Keratinocyte (primary cell): Measurements from ENCODE around the gene SLC25A39.

Experiments used
- CTCF ChIP-seq, 3 experiments: IDR thresholded peaks in 1 of 3; conservative IDR thresholded peaks in 1 of 3; optimal IDR thresholded peaks in 1 of 3; 2 replicates in 2 of 3; 3 replicates in 1 of 3; pipeline versions ENCODE3 to v1.5.1; 2011; ENCODE audit warnings: low read length in 3 of 3, mild to moderate bottlenecking in 3 of 3, moderate library complexity in 2 of 3, control low read depth in 1 of 3, inconsistent platforms in 1 of 3; ENCODE audit not compliant: insufficient read depth in 2 of 3; ENCODE audit errors: extremely low read depth in 1 of 3
- EZH2 ChIP-seq: IDR thresholded peaks from one replicate; pipeline ENCODE4 v1.6.1; 2012; ENCODE audit warnings: inconsistent platforms, mild to moderate bottlenecking, low read length, moderate library complexity

GRCh38 chr17:44327715-44328449, 3.3 kb upstream of the SLC25A39 start:
- TF ChIP-seq CTCF (optimal IDR thresholded peaks at IDR 0.05 in 1 of 3, IDR thresholded peaks at IDR 0.05 in 1 of 3, conservative IDR thresholded peaks at IDR 0.05 in 1 of 3; ENCODE audit: extremely low read depth in 1 of 3, insufficient read depth in 2 of 3, low read length in 3 of 3) = no peak
- TF ChIP-seq EZH2 = no peak
